ENCODE measurements around the gene FBRSL1. TPM values are rescaled to one million over a fixed set of nuclear protein-coding genes. Genes with fewer than 3 reads are reported as not detected.
"Not testable (repeated sequence)": the region's sequence is repeated elsewhere in the genome, so short reads cannot be mapped to it uniquely, and the experiment has no call there.

The FBRSL1 gene
- polyA plus RNA-seq, 1 donor, result 46.6 TPM

- no peak for DNase-seq (ENCODE audit: low read depth)
Observed at GRCh38 chr12:132525011-132525832, 35.3 kb downstream of the FBRSL1 start.

- no peak for DNase-seq (ENCODE audit: low read depth)
Observed at GRCh38 chr12:132525833-132526455, 36.0 kb downstream of the FBRSL1 start.

- no peak for DNase-seq (ENCODE audit: low read depth)
Observed at GRCh38 chr12:132527186-132527882, 37.4 kb downstream of the FBRSL1 start.

GRCh38 chr12:132527883-132528264, 37.9 kb downstream of the FBRSL1 start:
- DNase-seq (ENCODE audit: low read depth), result no peak

GRCh38 chr12:132528564-132529106, 38.7 kb downstream of the FBRSL1 start:
- no peak for DNase-seq (ENCODE audit: low read depth)

GRCh38 chr12:132529156-132529839, 39.3 kb downstream of the FBRSL1 start:
- no peak for DNase-seq (ENCODE audit: low read depth)

- DNase-seq (ENCODE audit: low read depth), result no peak
Observed at GRCh38 chr12:132529906-132530305, 40.0 kb downstream of the FBRSL1 start.

- no peak for DNase-seq (ENCODE audit: low read depth)
Observed at GRCh38 chr12:132530447-132530846, 40.5 kb downstream of the FBRSL1 start.

- DNase-seq (ENCODE audit: low read depth), result no peak
Observed at GRCh38 chr12:132530851-132531250, 40.9 kb downstream of the FBRSL1 start.

- DNase-seq (ENCODE audit: low read depth), result not testable (repeated sequence)
Observed at GRCh38 chr12:132532711-132533583, 43.0 kb downstream of the FBRSL1 start.

GRCh38 chr12:132533584-132533958, 43.6 kb downstream of the FBRSL1 start:
- DNase-seq (ENCODE audit: low read depth), result no peak

GRCh38 chr12:132534076-132534475, 44.1 kb downstream of the FBRSL1 start:
- no peak for DNase-seq (ENCODE audit: low read depth)

- DNase-seq (ENCODE audit: low read depth), result no peak
Observed at GRCh38 chr12:132535019-132535418, 45.1 kb downstream of the FBRSL1 start.

GRCh38 chr12:132536102-132536876, 46.3 kb downstream of the FBRSL1 start:
- DNase-seq (ENCODE audit: low read depth), result no peak

- no peak for DNase-seq (ENCODE audit: low read depth)
Observed at GRCh38 chr12:132537049-132537448, 47.1 kb downstream of the FBRSL1 start.

GRCh38 chr12:132537836-132538662, 48.1 kb downstream of the FBRSL1 start:
- no peak for DNase-seq (ENCODE audit: low read depth)

- no peak for DNase-seq (ENCODE audit: low read depth)
Observed at GRCh38 chr12:132538663-132538990, 48.7 kb downstream of the FBRSL1 start.

- no peak for DNase-seq (ENCODE audit: low read depth)
Observed at GRCh38 chr12:132539016-132539773, 49.2 kb downstream of the FBRSL1 start.

GRCh38 chr12:132540436-132540835, 50.5 kb downstream of the FBRSL1 start:
- DNase-seq (ENCODE audit: low read depth), result no peak

Measured in forelimb muscle (tissue), 1 donor.